Measurements from ENCODE around the gene ARMC12.

ARMC12 gene

DNA sequence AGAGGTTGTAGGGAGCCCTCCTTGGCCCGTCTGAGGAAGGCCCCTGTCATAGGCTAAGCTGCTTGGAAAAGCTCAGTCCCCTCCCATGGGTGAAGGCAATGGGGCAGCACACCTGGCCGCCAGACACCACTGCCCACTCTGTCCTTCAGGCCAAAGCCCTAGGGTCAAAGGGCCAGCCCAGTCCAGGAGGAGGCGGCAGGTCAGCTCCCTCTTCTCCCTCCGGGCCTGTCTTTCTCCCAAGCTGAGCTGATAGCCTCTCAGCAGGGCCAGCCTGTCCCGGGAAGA lies 34.5 kb downstream of the ARMC12 start:
- Histone ChIP-seq H3K4me1 (ENCODE audit: insufficient read depth, insufficient read length) (peaks cover 5% of the 10 kb centered on the region), H3K36me3 (ENCODE audit: insufficient read depth, insufficient read length, low read length) (no peaks in the 10 kb centered on the region), H3K9me3 (ENCODE audit: insufficient read depth, low read length) (no peaks in the 10 kb centered on the region), H3K9ac (ENCODE audit: insufficient read length, low read depth) (no peak overlapping the region), H3K27me3 (ENCODE audit: insufficient read depth, insufficient read length) (no peaks in the 10 kb centered on the region), H3K4me3 (ENCODE audit: insufficient read length, low read depth) (no peak overlapping the region)
- no peak for TF ChIP-seq SUZ12 (IDR thresholded peaks at IDR 0.05; ENCODE audit: extremely low read depth, insufficient read depth, insufficient read length)
- no peak for TF ChIP-seq YY1 (IDR thresholded peaks at IDR 0.05; ENCODE audit: insufficient read depth, insufficient read length)
- no peak for DNase-seq (ENCODE audit: low read depth, low spot score)

DNA sequence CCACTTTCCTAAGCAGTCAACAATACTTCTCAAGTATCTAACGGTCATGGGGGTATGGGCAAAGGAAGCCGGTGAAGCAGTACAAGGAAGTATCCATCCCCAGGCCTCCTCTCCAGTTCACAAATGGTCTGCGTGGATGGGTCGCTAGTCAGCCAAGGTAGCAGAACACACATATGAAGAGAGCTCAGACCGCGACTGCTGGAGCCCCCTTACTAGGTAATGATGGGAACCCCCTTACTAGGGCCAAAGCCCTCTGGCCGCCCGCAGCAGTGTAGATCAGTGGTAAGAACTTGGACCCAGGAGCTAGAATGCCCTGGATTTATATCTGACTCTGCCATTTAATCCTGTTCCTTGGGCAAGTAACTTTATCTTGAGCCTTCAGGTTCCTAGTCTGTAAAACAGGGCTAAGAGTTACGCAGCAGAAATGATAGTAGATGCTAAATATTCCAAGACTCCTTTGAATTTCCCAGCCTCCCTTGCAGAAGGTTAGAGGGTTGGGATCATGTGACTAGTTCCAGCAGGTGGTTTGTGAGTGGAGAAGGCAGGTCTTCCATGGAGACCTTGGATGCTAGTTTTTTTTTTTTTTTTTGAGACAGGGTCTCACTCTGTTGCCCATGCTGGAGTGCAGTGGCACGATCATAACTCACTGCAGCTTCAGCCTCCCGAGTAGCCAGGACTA lies 37.4 kb downstream of the ARMC12 start:
- Histone ChIP-seq H3K4me3 (ENCODE audit: insufficient read length, low read depth) (no peak overlapping the region), H3K9ac (ENCODE audit: insufficient read length, low read depth) (no peak overlapping the region), H3K9me3 (ENCODE audit: insufficient read depth, low read length) (no peaks in the 10 kb centered on the region), H3K27me3 (ENCODE audit: insufficient read depth, insufficient read length) (peaks cover 3% of the 10 kb centered on the region), H3K4me1 (ENCODE audit: insufficient read depth, insufficient read length) (peaks cover 5% of the 10 kb centered on the region), H3K36me3 (ENCODE audit: insufficient read depth, insufficient read length, low read length) (no peaks in the 10 kb centered on the region)
- DNase-seq (ENCODE audit: low read depth, low spot score), result no peak
- TF ChIP-seq ZNF274 (IDR thresholded peaks at IDR 0.05; ENCODE audit: low read depth, low read length), result no peak
- TF ChIP-seq YY1 (IDR thresholded peaks at IDR 0.05; ENCODE audit: insufficient read depth, insufficient read length), result no peak
- no peak for TF ChIP-seq SUZ12 (IDR thresholded peaks at IDR 0.05; ENCODE audit: extremely low read depth, insufficient read depth, insufficient read length)

DNA sequence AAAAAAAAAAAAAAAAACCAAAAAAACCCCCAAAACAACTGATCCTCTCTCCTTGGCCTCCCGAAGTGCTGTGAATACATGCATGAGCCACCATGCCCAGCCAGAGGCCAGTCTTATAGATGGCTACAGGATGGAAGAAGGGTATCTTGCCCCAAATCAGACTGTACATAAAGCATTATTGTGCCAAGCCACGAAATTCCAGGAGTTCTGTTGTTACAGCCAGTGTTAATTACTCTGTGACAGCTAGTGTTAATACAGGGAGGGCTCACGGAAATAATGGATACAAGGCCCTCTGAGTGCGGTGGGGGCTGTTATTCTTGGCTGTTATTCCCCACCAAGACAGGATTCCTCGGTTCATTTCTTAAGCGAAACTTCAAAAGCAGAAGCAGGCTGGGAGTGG lies 38.2 kb downstream of the ARMC12 start:
- Histone ChIP-seq H3K36me3 (ENCODE audit: insufficient read depth, insufficient read length, low read length) (no peaks in the 10 kb centered on the region), H3K9ac (ENCODE audit: insufficient read length, low read depth) (no peak overlapping the region), H3K4me3 (ENCODE audit: insufficient read length, low read depth) (no peak overlapping the region), H3K27me3 (ENCODE audit: insufficient read depth, insufficient read length) (peaks cover 3% of the 10 kb centered on the region), H3K9me3 (ENCODE audit: insufficient read depth, low read length) (no peaks in the 10 kb centered on the region), H3K4me1 (ENCODE audit: insufficient read depth, insufficient read length) (peaks cover 5% of the 10 kb centered on the region)
- DNase-seq (ENCODE audit: low read depth, low spot score), result no peak
- TF ChIP-seq SUZ12 (IDR thresholded peaks at IDR 0.05; ENCODE audit: extremely low read depth, insufficient read depth, insufficient read length), result no peak
- no peak for TF ChIP-seq YY1 (IDR thresholded peaks at IDR 0.05; ENCODE audit: insufficient read depth, insufficient read length)
- no peak for TF ChIP-seq ZNF274 (IDR thresholded peaks at IDR 0.05; ENCODE audit: low read depth, low read length)

- Histone ChIP-seq H3K9me3 (ENCODE audit: insufficient read depth, low read length) (no peaks in the 10 kb centered on the region), H3K36me3 (ENCODE audit: insufficient read depth, insufficient read length, low read length) (no peaks in the 10 kb centered on the region), H3K4me1 (ENCODE audit: insufficient read depth, insufficient read length) (peaks cover 5% of the 10 kb centered on the region), H3K4me3 (ENCODE audit: insufficient read length, low read depth) (peak within 1 kb of the TSS; percentile 40), H3K9ac (ENCODE audit: insufficient read length, low read depth) (peak within 1 kb of the TSS; percentile 70), H3K27me3 (ENCODE audit: insufficient read depth, insufficient read length) (peaks cover 3% of the 10 kb centered on the region)
- TF ChIP-seq ZNF274 (IDR thresholded peaks at IDR 0.05; ENCODE audit: low read depth, low read length), result no peak
- no peak for TF ChIP-seq SUZ12 (IDR thresholded peaks at IDR 0.05; ENCODE audit: extremely low read depth, insufficient read depth, insufficient read length)
- TF ChIP-seq YY1 (IDR thresholded peaks at IDR 0.05; ENCODE audit: insufficient read depth, insufficient read length), result no peak
- no peak for DNase-seq (ENCODE audit: low read depth, low spot score)
Observed at GRCh38 chr6:35776364-35777215, 39.8 kb downstream of the ARMC12 start, which contains the start of gene CLPSL2. Gene CLPSL2 (plus strand): TSS chr6:35776598. CDS start chr6:35776619, 21 bp downstream.

DNA sequence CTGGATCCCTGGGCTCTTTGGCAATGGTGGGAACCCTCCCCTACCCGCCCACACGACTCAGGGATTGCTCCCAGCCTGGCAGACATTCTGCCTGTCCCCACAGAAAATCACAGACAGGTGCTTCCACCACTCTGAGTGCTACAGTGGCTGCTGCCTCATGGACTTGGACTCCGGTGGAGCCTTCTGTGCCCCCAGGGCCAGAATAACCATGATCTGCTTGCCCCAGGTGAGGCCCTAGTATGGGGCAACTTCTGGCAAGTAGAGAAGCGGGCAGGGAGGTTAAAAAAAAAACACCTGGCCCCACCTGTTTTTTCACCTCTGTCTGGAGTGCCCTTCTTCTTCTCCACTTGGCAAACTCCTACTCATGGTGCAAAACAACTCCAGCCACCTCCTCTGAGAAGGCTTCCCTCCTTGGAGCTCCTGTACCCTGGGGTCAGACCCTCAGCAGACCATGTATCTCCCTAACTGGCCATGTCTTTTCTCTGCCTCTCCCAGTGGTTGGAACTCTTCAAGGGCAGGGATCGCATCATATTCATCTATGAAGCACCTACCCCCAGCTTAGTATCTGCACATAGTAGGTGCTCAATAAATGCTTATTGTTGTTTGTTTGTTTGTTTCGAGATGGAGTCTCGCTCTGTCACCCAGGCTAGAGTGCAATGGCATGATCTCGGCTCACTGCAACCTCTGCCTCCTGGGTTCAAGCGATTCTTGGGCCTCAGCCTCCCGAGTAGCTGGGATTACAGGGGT lies 40.7 kb downstream of the ARMC12 start:
- no peak for TF ChIP-seq ZNF274 (IDR thresholded peaks at IDR 0.05; ENCODE audit: low read depth, low read length)
- TF ChIP-seq YY1 (IDR thresholded peaks at IDR 0.05; ENCODE audit: insufficient read depth, insufficient read length), result no peak
- TF ChIP-seq SUZ12 (IDR thresholded peaks at IDR 0.05; ENCODE audit: extremely low read depth, insufficient read depth, insufficient read length), result no peak
- H3K9ac ChIP-seq (ENCODE audit: insufficient read length, low read depth), result peak overlapping the region; percentile 42
- H3K36me3 ChIP-seq (ENCODE audit: insufficient read depth, insufficient read length, low read length), result no peaks in the 10 kb centered on the region
- peaks cover 3% of the 10 kb centered on the region for H3K27me3 ChIP-seq (ENCODE audit: insufficient read depth, insufficient read length)
- no peak overlapping the region for H3K4me3 ChIP-seq (ENCODE audit: insufficient read length, low read depth)
- H3K9me3 ChIP-seq (ENCODE audit: insufficient read depth, low read length), result no peaks in the 10 kb centered on the region
- H3K4me1 ChIP-seq (ENCODE audit: insufficient read depth, insufficient read length), result no peaks in the 10 kb centered on the region
- no peak for DNase-seq (ENCODE audit: low read depth, low spot score)

DNA sequence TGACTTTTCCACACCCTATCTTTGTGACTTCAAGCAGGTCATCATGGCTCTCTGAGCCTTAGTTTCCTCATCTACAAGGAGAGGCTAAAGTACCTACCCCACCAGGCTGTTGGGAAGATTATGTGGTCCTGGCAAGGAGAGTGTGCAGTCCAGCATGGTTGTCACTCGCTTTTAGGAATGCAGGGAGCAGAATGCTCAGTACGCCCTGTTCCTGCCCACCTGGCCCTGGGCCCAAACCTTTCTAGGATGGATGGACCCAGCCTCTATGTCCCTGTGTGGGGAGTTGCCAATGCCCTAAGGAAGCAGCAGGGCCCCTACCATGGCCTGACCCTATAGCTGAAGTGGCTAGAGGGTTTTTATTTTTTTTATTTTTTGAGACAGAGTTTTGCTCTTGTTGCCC lies 41.6 kb downstream of the ARMC12 start:
- H3K27me3 ChIP-seq (ENCODE audit: insufficient read depth, insufficient read length), result peaks cover 3% of the 10 kb centered on the region
- H3K4me3 ChIP-seq (ENCODE audit: insufficient read length, low read depth), result no peak overlapping the region
- H3K4me1 ChIP-seq (ENCODE audit: insufficient read depth, insufficient read length), result no peaks in the 10 kb centered on the region
- H3K9me3 ChIP-seq (ENCODE audit: insufficient read depth, low read length), result no peaks in the 10 kb centered on the region
- DNase-seq (ENCODE audit: low read depth, low spot score), result no peak
- TF ChIP-seq YY1 (IDR thresholded peaks at IDR 0.05; ENCODE audit: insufficient read depth, insufficient read length), result no peak
- no peaks in the 10 kb centered on the region for H3K36me3 ChIP-seq (ENCODE audit: insufficient read depth, insufficient read length, low read length)
- no peak overlapping the region for H3K9ac ChIP-seq (ENCODE audit: insufficient read length, low read depth)

DNA sequence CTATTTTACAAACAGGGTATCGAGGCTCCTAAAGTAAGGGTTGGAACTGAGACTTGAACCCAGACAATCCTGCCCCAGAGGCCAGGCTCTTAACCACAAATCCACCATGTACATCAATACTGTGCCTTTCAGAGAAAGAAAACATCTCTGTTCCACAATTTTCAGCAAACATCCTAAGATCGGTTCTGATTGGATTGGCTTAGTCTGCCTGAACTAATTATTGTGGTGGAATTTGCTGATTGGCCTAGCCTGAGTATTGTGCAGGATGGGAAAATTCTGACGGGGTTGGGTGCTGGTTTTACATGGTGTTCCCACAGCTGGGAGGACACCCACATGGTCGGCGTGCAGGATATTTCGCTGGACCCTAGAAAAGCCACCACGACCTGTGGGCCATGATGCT lies 43.9 kb downstream of the ARMC12 start, which contains the start of gene CLPSL1:
TSS of gene CLPSL1 (plus strand) at position 301 of the 400 bp plus-strand sequence. CDS start at position 393, 92 bp downstream.
- Histone ChIP-seq H3K9me3 (ENCODE audit: insufficient read depth, low read length) (no peaks in the 10 kb centered on the region), H3K4me3 (ENCODE audit: insufficient read length, low read depth) (no peak within 1 kb of the TSS), H3K4me1 (ENCODE audit: insufficient read depth, insufficient read length) (no peaks in the 10 kb centered on the region), H3K27me3 (ENCODE audit: insufficient read depth, insufficient read length) (peaks cover 3% of the 10 kb centered on the region), H3K9ac (ENCODE audit: insufficient read length, low read depth) (peak within 1 kb of the TSS; percentile 4), H3K36me3 (ENCODE audit: insufficient read depth, insufficient read length, low read length) (no peaks in the 10 kb centered on the region)
- no peak for TF ChIP-seq ZNF274 (IDR thresholded peaks at IDR 0.05; ENCODE audit: low read depth, low read length)
- DNase-seq (ENCODE audit: low read depth, low spot score), result no peak

All from NT2/D1 (cell line).